A549 (cell line): ENCODE data around the gene CCRL2. TPM values are rescaled to one million over a fixed set of nuclear protein-coding genes. Genes with fewer than 3 reads are reported as not detected.

Experiments
- ATAC-seq, 2 experiments: fragments of 200-7000 bp in 1 of 2; fragments of >200 bp in 1 of 2; cut with Nextera tagmentation in 1 of 2; cut with Tn5 transposase in 1 of 2; 3 replicates each; pipeline versions ENCODE4 v1.8.0 to v1.9.1; 2018 to 2020; ENCODE audit warnings: mild to moderate bottlenecking in 1 of 2, moderate library complexity in 1 of 2
- CTCF ChIA-PET: fragments of 300-600 bp; sonication (Branson Sonifier 250); formaldehyde crosslinking; extraction: SDS; loops from one replicate; lab custom pipeline; 2021; ENCODE audit warnings: antibody characterized with exemption, inconsistent platforms; lab: Yijun Ruan, JAX
- POLR2A ChIA-PET: fragments of 350-600 bp; formaldehyde crosslinking; extraction: SDS; loops from one replicate; lab custom pipeline; 2021; ENCODE audit warnings: antibody characterized with exemption, inconsistent platforms; lab: Yijun Ruan, JAX
- DNase-seq, 2 experiments: peaks; one replicate each; pipeline versions ENCODE4 v3.0.0 to v3.0.0-alpha.2; 2011 to 2016; ENCODE audit warnings: low read depth in 1 of 2, low spot score in 1 of 2
- FAIRE-seq: peaks from 2 replicates; lab custom pipeline; 2011; peaks lifted over from hg19 to GRCh38; lab: Jason Lieb, UNC
- H3K27ac ChIP-seq, 2 experiments: fragments of >200 bp; sonication (Bioruptor Twin); formaldehyde crosslinking; 3 replicates each; pipeline ENCODE4 v1.5.1; 2016 to 2017
- H3K4me1 ChIP-seq: fragments of >200 bp; sonication (Bioruptor Twin); formaldehyde crosslinking; 3 replicates; pipeline ENCODE4 v1.6.1; 2016
- H3K4me2 ChIP-seq: fragments of >200 bp; sonication (Bioruptor Twin); formaldehyde crosslinking; 3 replicates; pipeline ENCODE4 v1.6.1; 2016
- H3K4me3 ChIP-seq: fragments of >200 bp; sonication (Bioruptor Twin); formaldehyde crosslinking; 3 replicates; pipeline ENCODE4 v1.5.1; 2016
- H3K9me3 ChIP-seq: fragments of >200 bp; sonication (Bioruptor Twin); formaldehyde crosslinking; 3 replicates; pipeline ENCODE4 v1.6.1; 2016
- CBX2 ChIP-seq: fragments of 200-600 bp; sonication (generic); IDR thresholded peaks from 2 replicates; pipeline ENCODE4 v1.6.1; 2016; ENCODE audit warnings: low read depth, mild to moderate bottlenecking, borderline replicate concordance
- CBX8 ChIP-seq: fragments of 200-600 bp; sonication (generic); IDR thresholded peaks from 2 replicates; pipeline ENCODE4 v1.6.1; 2016
- CEBPB ChIP-seq, 2 experiments: fragments of >200 bp in 1 of 2; sonication (Bioruptor Twin) in 1 of 2; formaldehyde crosslinking in 1 of 2; IDR thresholded peaks; 2 replicates each; pipeline ENCODE4 v1.6.1; 2012 to 2016
- ELK1 ChIP-seq: fragments of 150-350 bp; IDR thresholded peaks from 2 replicates; pipeline ENCODE4 v1.6.1; 2014; ENCODE audit warnings: low read depth, mild to moderate bottlenecking, low read length
- EP300 ChIP-seq, 2 experiments: fragments of >200 bp; sonication (Bioruptor Twin); formaldehyde crosslinking; IDR thresholded peaks; 2 replicates in 1 of 2; 3 replicates in 1 of 2; pipeline ENCODE4 v1.6.1; 2016 to 2017
- FOSL2 ChIP-seq, 2 experiments: fragments of 450-650 bp in 1 of 2; fragments of >200 bp in 1 of 2; sonication (Bioruptor Twin) in 1 of 2; formaldehyde crosslinking; IDR thresholded peaks; 2 replicates each; pipeline versions ENCODE4 v1.5.0 to v1.6.1; 2016 to 2020; ENCODE audit warnings: mild to moderate bottlenecking in 1 of 2, moderate library complexity in 1 of 2
- HDAC2 ChIP-seq: fragments of 200-600 bp; sonication (generic); IDR thresholded peaks from 2 replicates; pipeline ENCODE4 v1.6.1; 2016
- JUN ChIP-seq, 2 experiments: fragments of >200 bp; sonication (Bioruptor Twin); formaldehyde crosslinking; IDR thresholded peaks; 2 replicates in 1 of 2; 3 replicates in 1 of 2; pipeline ENCODE4 v1.6.1; 2016 to 2017
- KDM1A ChIP-seq: fragments of 200-600 bp; sonication (generic); IDR thresholded peaks from 2 replicates; pipeline ENCODE4 v1.6.1; 2016; ENCODE audit warnings: low read depth, mild to moderate bottlenecking
- MAX ChIP-seq: IDR thresholded peaks from 2 replicates; pipeline ENCODE4 v1.6.1; 2012
- NFE2L2 ChIP-seq: fragments of 150-350 bp; conservative IDR thresholded peaks from 2 replicates; pipeline ENCODE4 v1.6.1; 2014; ENCODE audit warnings: low read length
- NPAS2 ChIP-seq: fragments of 250-450 bp; sonication (Bioruptor Pico); IDR thresholded peaks from 2 replicates; pipeline ENCODE4 v1.8.0; 2022; ENCODE audit warnings: mild to moderate bottlenecking, moderate library complexity, borderline replicate concordance
- NR3C1 ChIP-seq: fragments of >200 bp; sonication (Bioruptor Twin); formaldehyde crosslinking; IDR thresholded peaks from 3 replicates; pipeline ENCODE4 v1.6.1; 2017
- POLR2AphosphoS2 ChIP-seq: conservative IDR thresholded peaks from 2 replicates; pipeline ENCODE4 v1.6.1; 2012; ENCODE audit warnings: low read length, improper control_type of control experiment, inconsistent platforms
- SMC3 ChIP-seq: fragments of >200 bp; sonication (Bioruptor Twin); formaldehyde crosslinking; IDR thresholded peaks from 3 replicates; pipeline ENCODE4 v1.6.1; 2018; ENCODE audit warnings: inconsistent platforms
- ZNF302 ChIP-seq: fragments of 250-450 bp; sonication (Bioruptor Pico); IDR thresholded peaks from 2 replicates; pipeline ENCODE4 v1.9.0; 2021; ENCODE audit warnings: inconsistent platforms, mild to moderate bottlenecking, moderate library complexity
- WGBS: methylation state at CpG from one replicate; pipeline ENCODE4 v1.1.6; 2017; ENCODE audit errors: missing lambda C conversion rate; 5-methylcytosine and 5-hydroxymethylcytosine counted together
- polyA plus RNA-seq, 4 experiments: library from polyadenylated mRNA; depleted of rRNA in 3 of 4; stranded (reverse); fragments of >200 nt; fragmentation: RNase III in 1 of 4; extraction: RNeasy Plus Mini Kit Qiagen cat#74134 plus additional on column Dnase treatment in 1 of 4; gene quantifications; 2 replicates in 3 of 4; 3 replicates in 1 of 4; pipeline ENCODE4 v1.2.3, GENCODE V29; 2011 to 2017
- TF ChIP-seq, protein P1 (sequence below): fragments of 450-650 bp; IDR thresholded peaks from 2 replicates; pipeline ENCODE4 v1.6.1; 2014; ENCODE audit warnings: antibody characterized with exemption
- TF ChIP-seq, protein P2 (sequence below): IDR thresholded peaks from 2 replicates; pipeline ENCODE4 v1.6.1; 2012
- TF ChIP-seq, protein P3 (sequence below): fragments of 250-450 bp; sonication (Bioruptor Pico); IDR thresholded peaks from 2 replicates; pipeline ENCODE4 v1.5.0; 2020; ENCODE audit warnings: low read depth, mild to moderate bottlenecking, moderate library complexity
- TF ChIP-seq, protein P4 (sequence below): fragments of 200-600 bp; sonication (generic); IDR thresholded peaks from 2 replicates; pipeline ENCODE4 v1.6.1; 2016; ENCODE audit warnings: antibody characterized with exemption, mild to moderate bottlenecking, moderate library complexity

The CCRL2 gene
- polyA plus RNA-seq, 2 of the 4 experiments (the other 2 are of a cell fraction) = not detected

DNA sequence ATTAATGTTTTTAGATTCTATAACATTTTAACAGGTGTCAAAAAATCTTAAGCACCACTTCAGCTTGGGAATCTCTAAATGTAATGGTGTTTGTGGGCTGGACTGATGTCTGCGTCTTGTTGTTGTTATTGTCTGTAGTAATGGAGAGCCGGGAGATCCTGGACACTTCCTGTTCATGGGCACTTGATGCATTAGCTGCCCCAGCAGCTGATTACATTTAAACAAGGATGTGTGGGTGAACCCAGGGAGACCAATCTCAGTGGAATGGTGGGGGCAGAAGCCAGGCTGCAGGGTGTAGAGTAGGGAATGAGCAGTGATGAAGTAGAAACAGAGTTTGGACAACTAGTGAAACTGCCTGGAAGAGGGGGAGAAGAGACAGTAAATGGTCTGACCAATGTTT, 8.0 kb upstream of the CCRL2 start:
- POLR2A ChIA-PET = no interaction called here
- H3K27ac ChIP-seq = no peak overlapping the region
- no peak overlapping the region for H3K4me3 ChIP-seq
- 86% methylated on average over 2 of the region's 2 CpGs for WGBS
- no peak overlapping the region for H3K4me2 ChIP-seq
- FAIRE-seq (no peak), DNase-seq (no peak), ATAC-seq (no peak)
- H3K9me3 ChIP-seq = no peaks in the 10 kb centered on the region
- no peaks in the 10 kb centered on the region for H3K4me1 ChIP-seq
- TF ChIP-seq SMC3 (no peak), CBX2 (no peak), JUN (IDR thresholded peaks at IDR 0.05) (no peak), NPAS2 (CRISPR knock-in tag) (no peak), CEBPB (IDR thresholded peaks at IDR 0.05) (no peak), NR3C1 (no peak), FOSL2 (IDR thresholded peaks at IDR 0.05) (no peak), FOSL2 (CRISPR knock-in tag; IDR thresholded peaks at IDR 0.05) (no peak), NFE2L2 (no peak), HDAC2 (no peak), ELK1 (no peak), EP300 (IDR thresholded peaks at IDR 0.05) (no peak), CBX8 (no peak), KDM1A (no peak), ZNF302 (no peak), POLR2AphosphoS2 (no peak)
- TF ChIP-seq, protein P1, sequence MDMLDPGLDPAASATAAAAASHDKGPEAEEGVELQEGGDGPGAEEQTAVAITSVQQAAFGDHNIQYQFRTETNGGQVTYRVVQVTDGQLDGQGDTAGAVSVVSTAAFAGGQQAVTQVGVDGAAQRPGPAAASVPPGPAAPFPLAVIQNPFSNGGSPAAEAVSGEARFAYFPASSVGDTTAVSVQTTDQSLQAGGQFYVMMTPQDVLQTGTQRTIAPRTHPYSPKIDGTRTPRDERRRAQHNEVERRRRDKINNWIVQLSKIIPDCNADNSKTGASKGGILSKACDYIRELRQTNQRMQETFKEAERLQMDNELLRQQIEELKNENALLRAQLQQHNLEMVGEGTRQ = no peak
- TF ChIP-seq, protein P2, sequence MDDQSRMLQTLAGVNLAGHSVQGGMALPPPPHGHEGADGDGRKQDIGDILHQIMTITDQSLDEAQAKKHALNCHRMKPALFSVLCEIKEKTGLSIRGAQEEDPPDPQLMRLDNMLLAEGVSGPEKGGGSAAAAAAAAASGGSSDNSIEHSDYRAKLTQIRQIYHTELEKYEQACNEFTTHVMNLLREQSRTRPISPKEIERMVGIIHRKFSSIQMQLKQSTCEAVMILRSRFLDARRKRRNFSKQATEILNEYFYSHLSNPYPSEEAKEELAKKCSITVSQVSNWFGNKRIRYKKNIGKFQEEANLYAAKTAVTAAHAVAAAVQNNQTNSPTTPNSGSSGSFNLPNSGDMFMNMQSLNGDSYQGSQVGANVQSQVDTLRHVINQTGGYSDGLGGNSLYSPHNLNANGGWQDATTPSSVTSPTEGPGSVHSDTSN = no peak
- TF ChIP-seq, protein P3, sequence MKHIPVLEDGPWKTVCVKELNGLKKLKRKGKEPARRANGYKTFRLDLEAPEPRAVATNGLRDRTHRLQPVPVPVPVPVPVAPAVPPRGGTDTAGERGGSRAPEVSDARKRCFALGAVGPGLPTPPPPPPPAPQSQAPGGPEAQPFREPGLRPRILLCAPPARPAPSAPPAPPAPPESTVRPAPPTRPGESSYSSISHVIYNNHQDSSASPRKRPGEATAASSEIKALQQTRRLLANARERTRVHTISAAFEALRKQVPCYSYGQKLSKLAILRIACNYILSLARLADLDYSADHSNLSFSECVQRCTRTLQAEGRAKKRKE = no peak
- TF ChIP-seq, protein P4, sequence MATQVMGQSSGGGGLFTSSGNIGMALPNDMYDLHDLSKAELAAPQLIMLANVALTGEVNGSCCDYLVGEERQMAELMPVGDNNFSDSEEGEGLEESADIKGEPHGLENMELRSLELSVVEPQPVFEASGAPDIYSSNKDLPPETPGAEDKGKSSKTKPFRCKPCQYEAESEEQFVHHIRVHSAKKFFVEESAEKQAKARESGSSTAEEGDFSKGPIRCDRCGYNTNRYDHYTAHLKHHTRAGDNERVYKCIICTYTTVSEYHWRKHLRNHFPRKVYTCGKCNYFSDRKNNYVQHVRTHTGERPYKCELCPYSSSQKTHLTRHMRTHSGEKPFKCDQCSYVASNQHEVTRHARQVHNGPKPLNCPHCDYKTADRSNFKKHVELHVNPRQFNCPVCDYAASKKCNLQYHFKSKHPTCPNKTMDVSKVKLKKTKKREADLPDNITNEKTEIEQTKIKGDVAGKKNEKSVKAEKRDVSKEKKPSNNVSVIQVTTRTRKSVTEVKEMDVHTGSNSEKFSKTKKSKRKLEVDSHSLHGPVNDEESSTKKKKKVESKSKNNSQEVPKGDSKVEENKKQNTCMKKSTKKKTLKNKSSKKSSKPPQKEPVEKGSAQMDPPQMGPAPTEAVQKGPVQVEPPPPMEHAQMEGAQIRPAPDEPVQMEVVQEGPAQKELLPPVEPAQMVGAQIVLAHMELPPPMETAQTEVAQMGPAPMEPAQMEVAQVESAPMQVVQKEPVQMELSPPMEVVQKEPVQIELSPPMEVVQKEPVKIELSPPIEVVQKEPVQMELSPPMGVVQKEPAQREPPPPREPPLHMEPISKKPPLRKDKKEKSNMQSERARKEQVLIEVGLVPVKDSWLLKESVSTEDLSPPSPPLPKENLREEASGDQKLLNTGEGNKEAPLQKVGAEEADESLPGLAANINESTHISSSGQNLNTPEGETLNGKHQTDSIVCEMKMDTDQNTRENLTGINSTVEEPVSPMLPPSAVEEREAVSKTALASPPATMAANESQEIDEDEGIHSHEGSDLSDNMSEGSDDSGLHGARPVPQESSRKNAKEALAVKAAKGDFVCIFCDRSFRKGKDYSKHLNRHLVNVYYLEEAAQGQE = no peak
- CTCF ChIA-PET = interaction anchor here (0.6 to 1.0 kb wide), 2 partner anchors 21 to 1367 kb away, joined by 3 read pairs; no protein-coding TSS in a partner anchor

- no peak overlapping the region for H3K27ac ChIP-seq
- WGBS = 25% methylated on average over 2 of the region's 2 CpGs
- CTCF ChIA-PET = interaction anchor here (1.0 kb wide), 1 partner anchor 21 kb away, joined by 3 read pairs; no protein-coding TSS in a partner anchor
- DNase-seq (no peak), FAIRE-seq (no peak), ATAC-seq (no peak)
- POLR2A ChIA-PET = no interaction called here
- no peaks in the 10 kb centered on the region for H3K4me1 ChIP-seq
- H3K4me3 ChIP-seq = no peak overlapping the region
- H3K4me2 ChIP-seq = no peak overlapping the region
- TF ChIP-seq NPAS2 (CRISPR knock-in tag) (no peak), MAX (no peak)
- TF ChIP-seq, protein P1 = no peak
- TF ChIP-seq, all 56 proteins: peak for 0
- no peaks in the 10 kb centered on the region for H3K9me3 ChIP-seq
Observed at GRCh38 chr3:46399557-46399956, 7.5 kb upstream of the CCRL2 start.
